HG02759 (cell line): Measurements from ENCODE around the gene NRG4.
"Not testable (repeated sequence)": the region's sequence is repeated elsewhere in the genome, so short reads cannot be mapped to it uniquely, and the experiment has no call there.

ENCODE experiments used
- ATAC-seq: cut with Tn5 transposase; IDR thresholded peaks from one replicate; pipeline ENCODE4 v1.9.1; 2021; ENCODE audit warnings: mild to moderate bottlenecking, moderate library complexity; ENCODE audit not compliant: unreplicated experiment

The NRG4 gene

GRCh38 chr15:75994220-75994619, 18.0 kb downstream of the NRG4 start:
- ATAC-seq = no peak

- ATAC-seq = no peak
These were observed 19.3 kb downstream of the NRG4 start for GRCh38 chr15:75992897-75993296.

- ATAC-seq = no peak
These were observed 22.3 kb downstream of the NRG4 start for GRCh38 chr15:75989875-75990274.

- ATAC-seq = no peak
These were observed 23.2 kb downstream of the NRG4 start for GRCh38 chr15:75989045-75989444.

GRCh38 chr15:75985971-75986370, 26.3 kb downstream of the NRG4 start:
- ATAC-seq = no peak

- not testable (repeated sequence) for ATAC-seq
These were observed 27.5 kb downstream of the NRG4 start for GRCh38 chr15:75984706-75985105.

- ATAC-seq = no peak
These were observed 29.8 kb downstream of the NRG4 start for GRCh38 chr15:75982468-75982867.

- ATAC-seq = no peak
These were observed 30.9 kb downstream of the NRG4 start for GRCh38 chr15:75981149-75981815.

GRCh38 chr15:75976766-75977165, 35.5 kb downstream of the NRG4 start:
- ATAC-seq = not testable (repeated sequence)

- no peak for ATAC-seq
These were observed 46.2 kb downstream of the NRG4 start for GRCh38 chr15:75966073-75966472.

GRCh38 chr15:75961331-75961730, 50.9 kb downstream of the NRG4 start:
- ATAC-seq = no peak

- ATAC-seq = no peak
These were observed 56.5 kb downstream of the NRG4 start for GRCh38 chr15:75955720-75956119.

- ATAC-seq = no peak
These were observed 59.7 kb downstream of the NRG4 start for GRCh38 chr15:75952525-75952924.

- ATAC-seq = no peak
These were observed 63.4 kb downstream of the NRG4 start for GRCh38 chr15:75948761-75949296.

- ATAC-seq = no peak
These were observed 65.1 kb downstream of the NRG4 start for GRCh38 chr15:75947092-75947491.

- ATAC-seq = no peak
These were observed 66.3 kb downstream of the NRG4 start for GRCh38 chr15:75945953-75946352.

- ATAC-seq = no peak
These were observed 68.5 kb downstream of the NRG4 start for GRCh38 chr15:75943713-75944215.

- no peak for ATAC-seq
These were observed 69.0 kb downstream of the NRG4 start for GRCh38 chr15:75943246-75943645.

GRCh38 chr15:75942464-75942863, 69.8 kb downstream of the NRG4 start:
- ATAC-seq = no peak

GRCh38 chr15:75930866-75931265, 81.4 kb downstream of the NRG4 start:
- ATAC-seq = no peak

- ATAC-seq = no peak
These were observed 82.2 kb downstream of the NRG4 start for GRCh38 chr15:75929799-75930565.
